HG03432 (cell line): ENCODE measurements around the gene DLG4.

ENCODE experiments used
- ATAC-seq: cut with Tn5 transposase; IDR thresholded peaks from one replicate; pipeline ENCODE4 v1.9.1; 2021; ENCODE audit warnings: mild to moderate bottlenecking, moderate library complexity; ENCODE audit not compliant: unreplicated experiment

Gene DLG4

DNA sequence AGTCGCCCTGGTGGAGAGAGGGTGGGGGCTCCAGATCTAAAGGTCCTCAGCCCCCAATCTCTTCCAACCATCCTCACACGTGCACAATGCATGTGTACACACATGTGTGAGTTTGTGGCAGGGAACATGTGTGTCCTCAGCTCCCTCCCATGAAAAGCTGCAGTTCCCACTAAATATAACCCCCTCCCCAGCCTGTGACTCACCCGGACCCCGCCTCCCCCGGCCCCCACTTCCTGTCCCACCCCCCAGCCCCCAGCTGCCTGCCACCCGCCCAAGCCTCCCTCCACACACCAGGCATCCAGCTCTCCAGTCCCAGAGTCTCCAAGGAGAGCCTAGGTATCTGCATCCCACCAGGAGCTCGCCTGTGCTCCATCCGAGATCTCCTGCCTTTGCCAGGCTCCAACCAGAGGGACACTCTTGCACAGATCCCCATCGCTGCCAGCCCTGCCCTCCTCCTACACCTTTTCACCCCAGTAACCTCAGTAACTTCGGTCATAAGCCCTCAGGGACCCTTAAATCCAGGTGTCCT lies 3.9 kb downstream of the DLG4 start:
- ATAC-seq: no peak

DNA sequence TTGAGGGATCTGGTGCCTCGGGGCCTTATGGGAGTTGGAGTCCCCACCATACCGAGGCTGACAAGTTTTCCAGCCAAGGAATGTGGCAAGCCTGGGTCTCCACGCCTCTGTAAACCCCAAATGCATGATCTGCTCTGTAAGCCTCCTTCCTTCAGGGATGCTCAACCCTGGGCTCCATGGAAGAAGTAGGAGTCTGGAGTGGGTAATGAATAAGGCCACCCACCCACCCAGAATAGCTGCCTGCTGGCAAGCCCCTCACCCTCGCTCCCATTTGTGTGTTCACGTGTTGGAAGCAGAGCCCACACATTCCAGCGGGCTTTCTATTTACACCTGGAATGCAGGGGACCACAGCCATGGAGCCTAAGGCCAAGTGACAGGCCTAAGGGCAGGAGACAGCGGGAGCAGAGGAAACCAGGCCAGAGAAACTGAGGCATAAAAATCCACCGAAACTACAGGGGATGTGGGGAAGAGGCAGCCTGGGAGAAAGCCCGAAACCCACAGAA lies 4.4 kb downstream of the DLG4 start:
- ATAC-seq: no peak

DNA sequence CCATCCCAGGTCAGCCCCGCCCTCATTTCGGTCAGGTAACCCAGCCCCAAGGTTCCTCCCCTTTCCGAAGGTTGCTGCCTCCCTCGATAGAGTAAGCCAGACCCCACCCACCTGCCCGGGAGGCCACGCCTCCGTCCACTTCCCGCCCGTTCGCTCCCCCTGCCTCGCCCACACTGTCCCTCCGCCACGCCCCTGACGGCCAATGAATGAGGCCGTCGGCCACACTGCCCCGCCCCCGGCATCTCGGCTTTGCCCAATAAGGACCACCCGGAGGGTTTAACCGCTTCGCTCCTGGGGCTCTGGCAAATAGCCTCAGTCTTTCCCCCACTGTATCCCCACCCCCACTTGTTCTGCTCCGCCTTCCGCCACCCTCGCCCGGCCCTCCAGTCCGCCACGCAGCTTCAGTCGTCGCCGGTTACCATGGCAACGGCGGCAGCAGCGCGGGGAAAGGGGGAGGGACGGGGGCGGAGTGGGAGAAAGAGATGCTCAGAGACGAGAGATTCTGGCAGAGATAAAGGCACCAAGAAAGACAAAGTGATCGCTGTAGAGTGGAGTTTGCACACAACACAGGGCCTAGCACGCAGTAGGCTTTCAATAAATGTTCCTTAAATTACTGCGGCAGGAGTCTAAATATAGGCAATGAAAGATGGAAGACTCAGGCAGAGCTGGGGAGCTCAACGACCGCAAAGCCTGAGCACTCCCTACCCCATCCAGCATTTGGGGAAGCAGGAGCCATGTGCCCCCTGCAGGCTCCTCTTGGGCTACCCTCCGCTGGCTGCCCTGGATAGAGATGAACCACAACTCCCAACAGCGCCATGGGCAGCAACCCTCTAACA lies 5.1 kb downstream of the DLG4 start:
- ATAC-seq: peak; percentile 83

DNA sequence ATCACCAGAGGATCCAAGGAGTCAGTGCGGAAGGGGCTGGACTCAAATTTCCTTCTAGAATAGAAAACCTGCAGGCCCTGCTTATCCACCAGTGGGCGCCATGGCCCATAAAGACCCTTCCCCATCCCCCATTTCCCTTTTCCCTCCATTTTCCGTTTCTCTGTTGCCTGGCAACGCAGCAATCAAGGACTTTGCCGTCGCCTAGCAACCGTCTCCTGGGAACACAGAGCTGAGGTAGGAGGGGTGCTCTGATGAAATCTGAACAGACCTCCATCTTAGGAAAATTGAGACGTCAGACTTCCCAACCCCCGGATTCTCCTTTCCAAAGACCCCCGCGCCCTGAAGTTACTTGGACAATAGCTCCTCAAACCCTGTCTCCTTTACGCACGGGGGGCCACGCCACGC lies 5.7 kb downstream of the DLG4 start:
- ATAC-seq: no peak

DNA sequence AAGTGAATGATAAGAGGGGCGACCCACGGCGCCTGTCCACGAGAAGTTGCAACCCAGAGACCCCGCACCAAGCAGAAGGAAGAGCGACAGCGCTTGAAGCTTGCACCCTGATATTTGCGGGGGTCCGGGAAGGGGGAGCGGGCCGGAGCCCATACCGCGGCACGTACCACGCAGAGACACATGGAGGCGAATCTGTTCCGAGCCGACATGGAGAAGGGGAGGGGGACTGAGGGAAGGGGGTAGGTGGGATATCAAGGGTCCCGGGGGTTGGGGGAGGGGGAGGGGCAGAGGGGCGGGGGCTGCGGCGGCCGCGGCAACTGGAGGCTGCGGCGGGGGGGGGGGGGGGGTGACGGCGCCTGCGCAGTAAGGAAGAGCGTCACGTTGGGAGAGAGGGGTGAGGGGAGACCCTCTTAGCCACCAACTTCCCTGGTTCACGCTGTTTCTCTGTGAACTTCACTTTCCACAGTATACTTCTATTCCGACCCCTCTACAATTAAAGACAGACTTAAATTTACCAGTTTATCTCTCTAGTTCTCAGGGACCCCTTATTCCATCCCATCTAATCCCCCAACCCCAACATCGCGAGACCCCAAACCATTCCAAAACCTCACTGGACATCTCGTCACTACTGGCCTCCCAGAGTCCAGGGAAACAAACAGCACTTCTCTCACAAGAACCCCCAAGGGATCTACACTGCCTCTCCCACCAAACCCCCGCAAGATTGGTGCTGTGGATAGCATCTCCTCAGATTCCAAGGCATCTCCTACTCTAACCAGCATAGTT lies 8.0 kb downstream of the DLG4 start:
- ATAC-seq: no peak

DNA sequence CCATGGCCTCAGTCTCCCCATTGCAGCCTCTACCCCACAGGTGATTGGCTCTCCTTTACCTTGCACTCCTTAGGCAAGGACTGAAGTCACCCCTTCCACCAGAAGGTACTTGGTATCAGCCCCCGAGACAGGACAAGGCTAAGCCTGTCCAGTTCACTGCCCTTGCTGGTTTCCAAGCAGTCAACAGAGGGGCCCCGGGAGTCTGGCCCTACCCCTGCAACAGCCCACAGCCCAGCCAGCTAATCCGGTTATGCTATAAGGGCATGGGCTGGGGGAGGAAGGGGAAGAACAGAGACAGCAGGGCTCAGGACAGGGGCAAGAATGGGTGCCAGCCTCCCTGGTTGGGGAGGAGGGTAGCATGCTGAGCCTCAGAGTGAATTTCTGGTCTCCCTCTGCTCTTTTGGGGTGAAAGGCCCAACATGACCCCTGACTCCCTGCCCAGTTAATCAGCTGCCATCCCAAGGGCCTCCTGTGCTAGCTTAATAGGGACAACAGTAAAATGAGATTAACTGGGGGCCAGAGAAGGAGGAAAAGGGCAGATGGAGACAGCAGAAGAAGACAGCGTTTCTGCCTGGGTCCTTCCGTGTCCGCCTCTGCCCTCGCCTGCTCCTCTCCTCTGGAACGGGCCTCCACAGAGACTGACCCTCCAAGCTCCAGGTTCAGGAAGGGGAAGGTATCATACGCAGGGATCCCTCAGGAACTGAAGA lies 10.7 kb downstream of the DLG4 start:
- no peak for ATAC-seq

DNA sequence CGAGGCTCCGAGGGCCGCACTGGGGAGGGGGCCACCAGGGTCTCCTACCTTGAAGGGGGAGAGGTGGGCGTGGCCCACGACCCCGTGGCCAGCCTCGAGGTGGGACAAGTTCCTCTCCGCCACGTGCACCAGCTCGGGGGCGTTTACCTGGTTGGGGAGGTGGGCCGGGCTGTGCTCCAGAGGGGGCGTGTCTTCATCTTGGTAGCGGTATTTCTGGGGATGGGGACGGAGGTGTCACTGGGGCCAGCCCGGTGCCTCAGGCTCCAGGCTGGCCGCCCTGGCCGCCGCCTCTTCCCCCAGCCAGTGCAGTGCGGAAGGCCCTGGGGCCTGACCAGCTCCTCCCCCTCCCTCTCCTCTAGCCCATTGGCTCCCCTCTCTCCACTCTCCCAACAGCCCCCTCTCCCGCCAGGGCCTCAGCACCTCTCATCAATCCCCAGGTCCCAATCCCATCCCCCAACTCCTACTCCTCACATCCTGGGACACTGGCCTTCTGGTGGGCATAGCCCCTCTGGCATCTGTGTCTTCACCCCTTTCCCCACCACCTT lies 11.5 kb downstream of the DLG4 start:
- no peak for ATAC-seq

DNA sequence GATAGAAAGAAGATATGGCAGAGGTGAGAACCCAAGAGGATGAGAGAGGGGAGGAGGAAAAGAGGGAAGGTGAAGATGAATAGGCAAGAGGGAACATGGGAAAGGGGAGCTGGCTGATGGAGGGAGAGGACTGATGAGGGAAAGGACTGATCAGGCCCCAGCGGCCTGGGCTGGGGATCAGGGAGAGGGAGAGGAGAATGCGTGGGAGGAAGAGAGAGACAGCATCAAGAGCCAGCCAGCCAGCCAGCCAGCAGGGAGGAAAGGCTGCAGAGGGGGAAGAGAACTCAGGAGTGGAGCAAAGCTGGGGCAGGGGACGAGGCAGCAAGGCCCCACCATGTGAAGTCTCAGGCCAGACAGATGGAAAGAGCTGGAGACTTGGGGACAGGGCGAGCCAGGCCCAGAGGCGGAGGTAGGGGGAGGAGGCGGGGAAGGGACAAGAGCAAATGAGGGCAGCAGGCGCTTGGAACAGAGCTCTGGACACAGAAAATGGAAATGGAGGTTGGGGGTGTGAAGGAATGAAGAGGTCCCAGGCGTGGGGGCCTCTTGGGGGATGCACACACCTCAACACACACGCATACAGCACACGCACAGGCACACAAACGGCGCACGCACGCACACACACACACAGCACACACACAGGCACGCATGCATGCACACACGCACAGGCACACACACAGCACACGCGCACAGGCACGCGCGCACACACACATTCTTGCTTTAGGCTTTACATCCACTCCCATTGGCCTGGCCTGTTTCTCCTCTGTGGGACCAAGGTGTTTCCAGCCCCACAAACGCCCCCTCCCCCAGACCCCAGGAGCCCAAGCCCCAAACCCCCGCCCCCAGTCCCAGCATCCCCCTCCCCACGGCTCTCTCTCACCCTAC lies 12.3 kb downstream of the DLG4 start:
- ATAC-seq: no peak

DNA sequence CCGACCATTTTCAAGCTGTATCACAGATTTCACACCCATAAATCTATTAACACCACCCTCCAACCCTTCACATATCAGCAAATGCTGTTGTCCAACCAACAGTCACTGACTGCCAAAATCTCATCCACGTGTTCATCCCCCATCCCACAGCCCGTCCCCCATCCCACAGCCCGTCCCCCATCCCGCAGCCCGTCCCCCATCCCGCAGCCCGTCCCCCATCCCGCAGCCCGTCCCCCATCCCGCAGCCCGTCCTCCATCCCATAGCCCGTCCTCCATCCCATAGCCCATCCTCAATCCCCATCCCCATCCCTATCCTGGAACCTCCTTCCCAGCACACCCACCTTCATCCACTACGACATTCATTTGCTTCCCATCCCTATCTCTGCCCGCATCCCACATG lies 14.1 kb downstream of the DLG4 start:
- ATAC-seq: no peak

DNA sequence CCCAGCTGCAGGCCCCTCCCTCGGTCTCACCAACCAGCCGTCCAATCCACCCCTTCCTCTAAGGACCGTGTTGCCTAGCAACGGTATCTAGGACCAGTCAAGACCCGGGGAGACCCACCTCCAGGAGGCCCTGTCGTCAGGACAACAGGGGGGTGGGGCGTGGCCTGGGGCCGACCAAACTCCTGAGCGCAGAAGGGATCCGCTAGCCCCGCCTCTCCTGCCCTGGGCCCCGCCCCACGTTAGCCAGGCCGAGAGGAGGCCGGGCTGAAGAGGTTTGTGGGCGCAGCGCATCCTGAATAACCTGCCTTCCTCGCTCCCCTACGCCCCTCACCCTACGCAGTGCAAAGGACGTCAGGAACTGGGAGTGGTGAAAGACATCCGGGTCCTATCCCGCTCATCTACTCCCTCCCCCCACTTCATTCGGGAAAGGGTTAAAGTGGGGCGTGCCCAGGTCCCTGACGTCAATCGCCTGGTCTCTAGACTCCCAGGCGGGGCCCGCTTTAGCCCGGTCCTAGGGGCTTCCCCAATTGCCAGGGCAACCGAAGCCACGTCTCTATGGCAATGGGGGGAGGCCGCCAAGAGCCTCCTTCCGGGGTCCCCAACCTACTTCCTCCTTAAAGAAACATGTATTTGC lies 14.7 kb downstream of the DLG4 start:
- ATAC-seq: peak; percentile 80

DNA sequence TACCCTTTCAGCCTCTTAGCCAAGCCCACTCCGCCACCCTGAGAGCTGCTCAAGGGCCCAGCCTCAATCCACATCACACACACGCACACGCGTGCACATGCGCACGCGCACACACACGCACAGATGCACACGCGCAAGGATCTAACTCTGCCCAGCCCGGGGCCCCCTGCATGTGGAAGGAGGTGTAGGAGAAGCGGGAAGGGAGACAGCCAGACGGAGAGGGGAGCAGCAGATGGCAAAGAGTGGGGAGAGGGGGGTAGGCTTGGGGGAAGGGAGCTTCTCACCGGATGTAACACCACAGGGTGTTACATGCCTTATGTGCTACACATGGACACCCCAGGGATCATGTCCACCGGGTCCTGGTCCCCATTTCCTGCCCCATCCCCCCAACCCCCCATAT lies 15.3 kb downstream of the DLG4 start:
- ATAC-seq: no peak

DNA sequence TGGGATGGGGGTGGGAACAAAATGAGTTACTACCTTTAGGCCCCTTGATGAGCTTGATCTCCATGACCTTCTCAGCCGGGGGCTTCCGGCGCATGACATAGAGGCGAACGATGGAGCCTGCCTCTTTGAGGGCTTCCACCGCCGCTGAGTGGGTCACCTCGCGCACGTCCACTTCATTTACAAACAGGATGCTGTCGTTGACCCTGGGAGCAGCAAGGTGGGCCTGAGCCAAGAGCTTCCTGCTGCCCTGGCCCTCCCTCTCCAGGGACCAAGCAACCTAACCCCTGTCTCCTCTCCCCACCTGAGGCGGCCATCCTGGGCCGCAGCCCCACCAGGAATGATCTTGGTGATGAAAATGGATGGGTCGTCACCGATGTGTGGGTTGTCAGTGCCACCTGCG lies 16.2 kb downstream of the DLG4 start:
- ATAC-seq: no peak

DNA sequence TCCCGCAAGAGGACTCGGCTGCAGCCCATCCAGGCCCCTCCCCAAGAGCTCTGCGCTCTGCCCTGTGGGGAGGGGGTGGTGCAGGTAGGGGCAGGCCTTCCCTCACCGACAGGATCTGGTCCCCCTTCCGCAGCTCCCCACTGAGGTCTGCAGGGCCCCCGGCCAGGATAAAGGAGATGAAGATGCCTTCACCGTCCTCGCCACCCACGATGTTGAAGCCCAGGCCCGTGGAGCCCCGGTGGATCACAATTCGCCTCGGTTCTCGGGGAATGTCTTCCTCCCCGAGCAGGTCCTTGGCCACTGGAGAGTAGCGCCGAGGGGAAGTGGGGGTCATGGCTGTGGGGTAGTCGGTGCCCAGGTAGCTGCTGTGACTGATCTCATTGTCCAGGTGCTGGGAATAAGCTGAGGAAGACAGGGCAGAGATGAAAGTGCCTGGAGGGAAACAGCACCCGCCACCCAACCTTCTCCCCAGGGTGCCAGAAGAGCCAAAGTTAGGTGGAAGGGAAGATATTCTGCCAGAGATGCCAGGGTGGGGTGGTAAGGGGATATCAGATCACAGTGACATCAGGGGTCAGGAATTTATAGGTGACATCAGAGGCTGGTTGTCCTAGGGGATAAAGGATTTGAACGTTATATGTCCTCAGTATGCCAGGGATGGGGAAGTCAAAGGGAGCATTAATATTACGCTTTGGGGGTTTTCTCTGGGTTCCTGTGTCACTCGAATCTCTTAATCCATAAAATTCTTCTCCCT lies 22.8 kb downstream of the DLG4 start:
- ATAC-seq: no peak

DNA sequence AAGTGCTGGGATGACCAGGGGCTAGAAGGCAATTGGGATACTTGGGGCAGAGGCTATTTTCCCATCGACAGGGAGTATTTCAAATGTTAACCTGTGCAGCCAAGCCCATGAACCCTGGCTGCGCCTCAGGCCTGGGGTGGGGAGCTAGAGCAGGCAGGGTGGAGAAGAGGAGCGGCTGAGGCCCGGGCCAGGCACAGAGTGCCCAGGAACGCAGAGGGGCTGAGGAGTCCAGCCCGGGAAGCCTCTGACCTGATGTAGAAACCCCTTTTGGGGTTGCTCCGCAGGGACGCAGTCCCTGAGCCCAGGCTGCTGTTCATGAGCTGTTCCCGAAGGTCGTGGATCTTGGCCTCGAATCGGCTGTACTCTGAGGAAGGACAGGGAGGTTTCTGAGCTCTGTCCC lies 23.7 kb downstream of the DLG4 start:
- no peak for ATAC-seq

DNA sequence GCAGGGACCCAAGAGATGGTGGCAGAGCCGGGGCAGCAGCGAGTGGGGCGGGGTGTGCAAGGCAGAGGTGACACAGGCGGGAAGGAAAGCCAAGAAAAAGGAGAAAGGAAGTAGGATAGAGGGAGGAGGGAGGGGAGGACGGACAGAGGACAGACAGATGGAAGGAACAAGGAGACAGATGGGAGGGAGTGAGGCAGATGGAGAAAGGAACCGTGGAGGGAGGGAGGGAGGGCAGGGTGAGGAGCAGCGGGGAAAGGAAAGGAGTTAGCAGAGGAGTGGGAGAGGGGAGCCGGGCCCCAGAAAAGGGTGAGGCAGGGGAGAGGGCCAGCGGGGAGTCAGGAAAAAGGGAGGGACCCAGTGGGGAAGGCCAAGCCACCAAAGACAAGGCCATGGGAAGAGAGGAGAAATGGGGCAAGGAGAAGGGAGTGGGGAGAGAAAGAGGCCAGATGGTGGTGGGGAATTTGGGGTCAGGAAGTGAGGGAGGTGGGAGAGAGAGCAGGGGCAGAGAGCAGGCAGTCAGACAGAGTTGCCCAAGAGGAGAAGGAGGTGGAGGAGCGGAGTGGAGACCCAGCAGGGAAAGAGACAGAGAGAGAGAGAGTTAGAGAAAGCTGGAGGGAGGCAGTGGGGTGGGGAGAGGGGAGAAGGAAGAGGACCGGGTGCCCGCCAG lies 27.2 kb downstream of the DLG4 start:
- no peak for ATAC-seq

DNA sequence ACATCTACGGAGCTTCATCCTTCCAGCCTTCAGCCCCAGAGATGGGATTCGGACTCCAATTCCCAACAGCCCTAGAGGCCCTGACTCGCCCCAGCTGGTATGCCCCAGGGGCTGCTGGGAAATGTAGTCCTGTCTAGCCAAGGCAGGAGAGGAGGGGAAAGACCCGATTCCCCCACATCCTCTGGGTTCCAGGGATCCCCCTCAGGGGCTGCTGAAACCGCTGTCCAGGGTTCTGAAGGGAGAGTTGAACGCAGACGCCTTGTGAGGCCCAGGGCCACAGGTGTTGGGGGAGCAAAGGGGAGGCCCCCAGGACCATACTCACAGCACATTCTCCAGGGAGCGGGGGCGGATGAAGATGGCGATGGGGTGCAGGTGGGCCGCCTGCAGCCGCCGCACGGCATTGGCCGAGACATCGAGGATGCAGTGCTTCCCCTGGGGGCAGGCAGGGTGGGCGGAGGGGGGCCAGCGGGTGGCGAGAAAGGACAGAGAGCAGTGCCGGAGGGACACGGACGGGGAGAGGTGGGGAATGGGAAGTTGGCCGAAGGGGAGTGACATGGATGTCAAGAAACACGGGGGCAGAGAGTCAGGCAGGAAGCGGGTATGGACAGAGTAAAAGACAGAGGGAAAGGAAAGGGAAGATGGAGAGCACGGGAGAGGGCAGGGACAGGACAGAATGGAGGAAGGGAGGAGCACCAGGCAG lies 27.9 kb downstream of the DLG4 start:
- no peak for ATAC-seq

DNA sequence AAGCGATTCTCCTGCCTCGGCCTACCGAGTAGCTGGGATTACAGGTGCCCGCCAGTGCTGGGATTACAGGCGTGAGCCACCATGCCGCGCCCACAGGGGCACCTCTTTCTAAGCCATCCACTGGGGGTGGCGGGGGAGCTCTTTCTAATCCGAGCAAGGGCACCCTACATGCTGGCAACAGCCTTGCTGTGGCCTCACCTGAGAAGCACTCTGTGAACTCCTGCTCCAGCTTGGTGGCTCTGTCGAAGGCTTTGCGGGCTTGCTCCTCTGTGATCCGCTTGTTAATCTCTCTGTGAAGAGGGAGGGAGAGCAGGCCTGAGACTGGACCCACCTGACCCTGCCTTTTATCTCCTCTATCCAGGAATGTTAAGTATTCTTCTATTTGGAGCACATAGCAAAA lies 28.6 kb downstream of the DLG4 start:
- no peak for ATAC-seq
